ENCODE results near the gene TBC1D5.

TBC1D5 gene

DNA sequence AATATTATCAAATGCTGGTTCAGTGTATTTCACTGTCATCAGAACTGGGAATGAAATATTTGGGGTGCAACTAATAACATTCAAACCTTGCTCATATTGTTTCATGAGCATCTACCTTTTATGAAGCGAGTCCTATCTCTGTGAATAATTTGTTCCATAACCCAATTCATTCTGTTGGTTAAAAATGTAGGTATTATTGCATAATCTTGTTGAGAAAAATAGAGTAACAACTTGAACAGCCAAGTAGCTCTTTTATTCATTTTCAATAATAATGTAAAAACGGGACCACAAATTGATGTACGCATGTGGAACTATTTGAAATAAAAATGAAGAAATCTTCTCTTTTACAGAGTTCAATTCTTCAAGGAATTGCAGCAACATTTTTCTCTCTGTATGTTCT, 30.1 kb upstream of the TBC1D5 start:
- H3K4me3 ChIP-seq: no peak overlapping the region
- TF ChIP-seq Cebpa-rat (IDR thresholded peaks at IDR 0.05): no peak

DNA sequence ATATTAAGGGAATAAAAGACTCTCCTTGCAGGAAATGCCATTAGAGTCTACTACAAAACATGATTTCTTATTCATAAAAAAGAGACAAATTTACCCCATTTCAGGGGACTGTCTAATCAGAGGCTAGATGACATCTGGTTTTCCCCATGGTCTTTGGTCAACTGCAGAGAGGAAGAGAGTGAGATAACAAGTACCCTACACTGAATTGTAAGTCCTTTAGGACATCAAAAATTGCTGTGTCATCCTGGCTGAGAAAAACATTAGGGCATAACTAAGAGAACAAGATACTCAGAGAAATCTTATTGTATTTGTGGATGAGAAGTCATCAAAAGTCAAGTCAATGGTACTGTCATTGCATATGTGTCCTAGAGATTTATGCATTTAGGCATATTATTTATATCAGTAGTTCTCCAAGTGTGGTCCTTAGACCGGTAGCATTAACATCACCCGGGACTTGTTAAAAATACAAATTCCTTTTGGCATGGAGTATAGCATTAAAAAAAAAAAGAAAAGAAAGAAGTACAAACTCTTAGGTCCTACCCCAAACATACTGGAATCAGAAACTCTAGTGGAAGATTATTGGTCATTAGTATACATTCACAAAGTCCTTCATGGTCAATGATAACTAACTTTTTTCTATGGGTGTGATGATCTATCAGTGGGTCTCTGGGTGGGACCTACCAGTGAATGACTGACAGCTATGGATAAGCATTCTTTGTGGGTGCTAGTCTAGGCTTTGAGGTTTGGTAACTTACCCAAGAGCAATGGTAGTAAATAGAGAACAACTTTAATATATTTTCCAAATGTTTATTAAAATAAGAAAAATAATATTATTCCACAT, 29.0 kb upstream of the TBC1D5 start:
- H3K4me3 ChIP-seq: no peak overlapping the region
- no peaks in the 10 kb centered on the region for H3K27me3 ChIP-seq
- H3K9ac ChIP-seq: no peak overlapping the region
- no peaks in the 10 kb centered on the region for H4K20me1 ChIP-seq
- peaks cover 3 to 14% (median 10%) of the 10 kb centered on the region in 10 experiments; a peak in 19 of 20 replicates for H3K4me1 ChIP-seq
- peaks cover 8 to 27% (median 19%) of the 10 kb centered on the region in 11 experiments; a peak in 20 of 22 replicates for H3K9me3 ChIP-seq (replicated peaks in 1 of 11)
- peak overlapping the region in 1 of 11 experiments; percentile 35; a peak in 1 of 22 replicates for H3K27ac ChIP-seq
- peak overlapping the region in 2 of 11 experiments; percentile 9 to 11; a peak in 3 of 22 replicates for H3K4me2 ChIP-seq
- no peaks in the 10 kb centered on the region for H3K36me3 ChIP-seq
- no peak for TF ChIP-seq Cebpa-rat (IDR thresholded peaks at IDR 0.05)

More for the DNA sequence above, 30.1 kb upstream of the TBC1D5 start:
- Histone ChIP-seq H3K27ac (no peak overlapping the region), H3K9ac (no peak overlapping the region), H4K20me1 (no peaks in the 10 kb centered on the region), H3K4me1 (peaks cover 0 to 12% (median 6%) of the 10 kb centered on the region in 10 experiments; a peak in 7 of 20 replicates), H3K4me2 (no peak overlapping the region), H3K27me3 (no peaks in the 10 kb centered on the region), H3K36me3 (no peaks in the 10 kb centered on the region), H3K9me3 (replicated peaks in 1 of 11) (peaks cover 8 to 35% (median 19%) of the 10 kb centered on the region in 11 experiments; a peak in 20 of 22 replicates)

DNA sequence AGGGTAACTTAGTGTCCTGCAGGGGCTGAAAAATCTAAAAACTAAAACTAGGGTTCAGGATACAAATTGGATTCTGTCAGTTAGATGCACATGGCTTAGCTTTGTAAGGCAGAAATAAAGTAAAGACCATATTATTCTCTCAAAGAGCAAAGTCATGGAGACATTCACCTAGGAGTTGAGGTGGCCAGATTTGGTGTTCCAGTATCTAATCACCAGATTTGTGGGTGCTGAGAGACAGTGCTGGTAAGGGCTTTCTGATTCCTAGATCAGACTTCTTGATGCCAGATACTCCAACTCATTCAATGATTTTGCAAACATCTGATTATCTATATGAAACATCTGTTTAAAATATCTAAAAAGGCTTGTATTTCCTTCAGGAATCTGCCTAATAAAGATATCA, 28.3 kb upstream of the TBC1D5 start:
- peaks cover 8 to 21% (median 16%) of the 10 kb centered on the region in 11 experiments; a peak in 20 of 22 replicates for H3K9me3 ChIP-seq (replicated peaks in 1 of 11)
- H4K20me1 ChIP-seq: no peaks in the 10 kb centered on the region
- no peak for TF ChIP-seq Cebpa-rat (IDR thresholded peaks at IDR 0.05)
- H3K36me3 ChIP-seq: no peaks in the 10 kb centered on the region
- peaks cover 10 to 19% (median 17%) of the 10 kb centered on the region in 10 experiments; a peak in 19 of 20 replicates for H3K4me1 ChIP-seq
- H3K27ac ChIP-seq: peak overlapping the region in 1 of 11 experiments; percentile 15; a peak in 1 of 22 replicates
- peak overlapping the region in 3 of 11 experiments; percentile 8 to 11 (median 9); a peak in 1 of 22 replicates for H3K4me2 ChIP-seq
- no peak overlapping the region for H3K4me3 ChIP-seq
- no peak overlapping the region for H3K9ac ChIP-seq
- H3K27me3 ChIP-seq: no peaks in the 10 kb centered on the region

DNA sequence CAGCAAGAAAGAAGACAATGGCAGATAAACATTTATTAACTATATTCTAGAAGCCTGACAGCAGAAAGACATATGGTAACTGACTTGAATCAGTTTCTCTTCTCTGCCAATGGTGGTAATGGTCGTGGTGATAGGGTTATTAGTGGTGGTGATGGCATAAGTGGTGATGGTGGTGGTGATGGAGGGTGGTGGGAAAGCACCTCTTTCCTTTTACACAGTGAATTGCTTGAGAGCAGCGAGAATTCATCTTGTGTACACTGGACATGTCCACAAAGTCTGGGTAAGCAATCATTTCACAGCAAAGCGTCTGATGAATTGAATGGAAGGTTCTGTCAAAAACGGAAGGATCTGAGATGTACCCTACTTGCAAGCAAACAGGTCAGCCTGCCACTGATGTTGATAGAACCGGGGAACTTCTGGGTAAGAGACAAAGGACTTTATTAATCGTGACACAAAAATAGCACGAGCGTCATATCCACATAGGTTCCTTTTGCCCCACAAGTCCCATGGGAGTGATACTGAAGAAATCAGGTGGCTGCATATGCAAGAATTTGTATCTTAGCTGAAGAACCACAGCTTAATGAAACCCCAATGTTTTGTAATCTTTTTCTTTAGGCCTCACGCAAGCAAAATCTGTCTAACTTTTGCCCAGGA, 23.5 kb upstream of the TBC1D5 start:
- Histone ChIP-seq H3K27ac (peak overlapping the region in 6 of 11 experiments; percentile 41 to 84 (median 68); a peak in 12 of 22 replicates), H3K4me3 (no peak overlapping the region), H3K36me3 (no peaks in the 10 kb centered on the region), H3K27me3 (no peaks in the 10 kb centered on the region), H3K9ac (peak overlapping the region in 3 of 11 experiments; percentile 34 to 47 (median 41); a peak in 6 of 22 replicates), H4K20me1 (no peaks in the 10 kb centered on the region), H3K4me1 (peaks cover 7 to 16% (median 13%) of the 10 kb centered on the region in 10 experiments; a peak in 19 of 20 replicates), H3K4me2 (peak overlapping the region in 10 of 11 experiments; percentile 9 to 72 (median 55); a peak in 18 of 22 replicates), H3K9me3 (replicated peaks in 1 of 11) (peaks cover 0 to 9% (median 5%) of the 10 kb centered on the region in 11 experiments; a peak in 5 of 22 replicates)
- peak in 3 of 11 experiments; percentile 47 to 82 (median 65); a peak in 5 of 22 replicates for TF ChIP-seq Cebpa-rat (IDR thresholded peaks at IDR 0.05)

DNA sequence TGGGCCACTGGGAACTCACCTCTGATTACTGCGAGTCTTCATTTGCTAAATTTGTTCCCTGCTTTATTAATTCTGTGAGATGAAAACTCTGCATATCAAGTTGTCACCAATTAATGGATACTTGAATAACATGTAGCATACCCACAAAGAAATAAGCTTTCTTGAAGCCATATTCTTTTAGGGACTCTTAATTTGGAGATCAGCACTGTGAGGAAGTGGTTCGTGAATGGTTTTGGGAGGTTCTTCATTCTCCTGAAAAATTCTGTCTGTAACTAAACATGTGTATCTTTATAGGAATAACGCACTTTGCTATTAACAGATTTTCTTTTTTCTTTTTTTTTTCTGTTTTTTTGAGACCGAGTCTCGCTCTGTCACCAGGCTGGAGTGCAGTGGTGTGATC, 19.1 kb upstream of the TBC1D5 start:
- Histone ChIP-seq H4K20me1 (no peaks in the 10 kb centered on the region), H3K4me1 (peaks cover 0 to 13% (median 10%) of the 10 kb centered on the region in 10 experiments; a peak in 16 of 20 replicates), H3K27ac (no peak overlapping the region), H3K36me3 (no peaks in the 10 kb centered on the region), H3K4me3 (no peak overlapping the region), H3K9me3 (replicated peaks in 1 of 11) (peaks cover 0 to 9% (median 5%) of the 10 kb centered on the region in 11 experiments; a peak in 5 of 22 replicates), H3K4me2 (no peak overlapping the region), H3K9ac (no peak overlapping the region), H3K27me3 (no peaks in the 10 kb centered on the region)
- no peak for TF ChIP-seq Cebpa-rat (IDR thresholded peaks at IDR 0.05)

DNA sequence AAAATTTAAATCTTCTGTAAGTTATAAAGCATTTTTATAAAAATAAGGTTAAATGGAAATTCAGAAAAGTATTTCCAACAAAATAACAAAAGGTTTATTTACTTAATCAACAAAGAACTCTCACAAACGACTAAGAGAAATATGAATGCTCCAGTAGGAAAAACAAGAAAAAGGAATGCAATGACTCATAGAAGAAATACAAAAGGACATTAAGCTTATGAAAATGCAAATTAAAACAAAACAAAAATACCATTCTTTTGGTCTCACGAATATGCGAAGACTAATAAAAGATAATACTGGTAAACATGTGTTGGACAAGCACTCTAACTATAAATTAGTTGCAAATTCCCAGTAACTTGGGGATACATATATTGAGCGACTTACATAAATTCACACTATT, 17.5 kb upstream of the TBC1D5 start:
- Histone ChIP-seq H3K4me2 (no peak overlapping the region), H3K4me1 (no peaks in the 10 kb centered on the region), H4K20me1 (no peaks in the 10 kb centered on the region), H3K36me3 (no peaks in the 10 kb centered on the region), H3K27me3 (no peaks in the 10 kb centered on the region), H3K4me3 (no peak overlapping the region), H3K9me3 (replicated peaks in 1 of 11) (peaks cover 0 to 5% (median 0%) of the 10 kb centered on the region in 11 experiments; a peak in 2 of 22 replicates), H3K9ac (no peak overlapping the region), H3K27ac (no peak overlapping the region)
- no peak for TF ChIP-seq Cebpa-rat (IDR thresholded peaks at IDR 0.05)

DNA sequence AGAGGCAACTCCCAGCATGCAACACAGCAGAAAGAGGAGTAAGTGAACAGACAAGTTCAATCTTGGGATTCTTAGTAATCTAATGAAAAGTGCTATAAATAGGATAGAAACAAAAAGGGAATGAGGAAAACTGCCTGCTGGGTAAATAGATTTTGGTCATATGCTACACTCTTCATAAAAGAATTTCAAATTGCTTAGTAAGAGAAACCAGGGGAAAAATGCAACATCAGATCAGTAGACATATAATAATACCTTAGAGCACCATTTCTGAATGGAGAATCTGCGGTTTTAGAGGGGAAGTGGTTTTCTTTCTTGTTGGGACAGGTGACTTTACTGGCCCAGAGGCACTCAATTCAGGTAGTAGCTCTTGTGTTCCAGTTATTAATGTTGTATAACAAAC, 13.4 kb upstream of the TBC1D5 start:
- no peak overlapping the region for H3K9ac ChIP-seq
- H3K4me1 ChIP-seq: no peaks in the 10 kb centered on the region
- H3K27ac ChIP-seq: no peak overlapping the region
- no peaks in the 10 kb centered on the region for H3K9me3 ChIP-seq (replicated peaks in 1 of 11)
- no peaks in the 10 kb centered on the region for H3K27me3 ChIP-seq
- H3K4me3 ChIP-seq: no peak overlapping the region
- no peak overlapping the region for H3K4me2 ChIP-seq
- H4K20me1 ChIP-seq: no peaks in the 10 kb centered on the region
- no peak for TF ChIP-seq Cebpa-rat (IDR thresholded peaks at IDR 0.05)
- H3K36me3 ChIP-seq: no peaks in the 10 kb centered on the region

DNA sequence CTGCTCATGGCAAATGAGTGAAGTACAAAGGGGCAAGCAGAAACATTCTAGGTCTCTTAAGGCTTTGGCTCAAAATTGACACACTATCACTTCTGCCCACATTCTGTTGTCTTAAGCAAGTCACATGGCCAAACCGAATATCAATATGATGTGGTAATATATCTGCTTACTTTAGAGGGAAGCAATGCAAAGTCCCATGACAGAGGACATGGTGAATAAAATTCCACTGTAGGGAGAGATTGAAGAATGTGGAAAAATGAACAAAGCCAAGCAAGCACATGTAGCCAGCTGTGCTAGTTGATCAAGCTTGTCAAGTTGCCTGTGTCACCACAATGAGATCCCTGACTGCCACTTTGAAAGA, 11.2 kb upstream of the TBC1D5 start:
- Histone ChIP-seq H3K9me3 (replicated peaks in 1 of 11) (no peaks in the 10 kb centered on the region), H3K27me3 (no peaks in the 10 kb centered on the region), H3K4me2 (no peak overlapping the region), H3K4me1 (peaks cover 8 to 12% (median 10%) of the 10 kb centered on the region in 10 experiments; a peak in 19 of 20 replicates), H3K27ac (no peak overlapping the region), H4K20me1 (no peaks in the 10 kb centered on the region), H3K9ac (no peak overlapping the region), H3K36me3 (no peaks in the 10 kb centered on the region), H3K4me3 (no peak overlapping the region)
- TF ChIP-seq Cebpa-rat (IDR thresholded peaks at IDR 0.05): no peak

All from BLaER1 treated with 17β-estradiol and CSF1 and Interleukin-3, amounts not matched to agents 10 nM and 100 nM (cell line).